HFF-Myc (cell line): ENCODE results near the gene CCDC178.
A peak's percentile ranks its signal among the peaks of the same experiment; 100 is the strongest.

ENCODE experiments used
- DNase-seq: peaks from one replicate; pipeline ENCODE4 v3.0.0-alpha.2; 2011; ENCODE audit warnings: low read depth; ENCODE audit errors: extremely low read depth
- H3K4me3 ChIP-seq: replicated peaks from 2 replicates; pipeline ENCODE4 v1.5.1; 2011; ENCODE audit warnings: low read depth, mild to moderate bottlenecking, control low read depth, low read length
- TF ChIP-seq, protein P1 (sequence below): IDR thresholded peaks from 2 replicates; pipeline ENCODE4 v1.5.1; 2012; ENCODE audit warnings: mild to moderate bottlenecking, low read depth, low read length, control low read depth; ENCODE audit errors: missing control alignments

The CCDC178 gene

DNA sequence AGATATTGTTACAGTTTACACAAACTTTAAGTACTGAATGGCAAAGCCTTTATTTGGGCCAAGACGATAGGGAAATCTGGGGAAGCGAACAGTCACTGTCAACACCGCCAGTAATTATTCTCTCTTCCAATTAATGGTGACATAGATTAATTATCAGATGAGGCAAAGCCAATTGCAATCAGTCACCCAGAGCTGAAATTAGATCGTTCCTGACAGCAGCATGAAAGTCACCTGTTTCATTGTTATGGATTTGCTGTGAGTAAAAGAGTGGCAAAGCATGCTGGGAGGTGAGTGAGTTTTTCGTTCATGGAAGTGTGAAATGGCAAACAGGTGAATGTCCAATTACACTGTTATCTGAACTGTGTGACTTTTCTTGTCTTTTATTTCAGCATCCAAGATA lies 502.9 kb downstream of the CCDC178 start:
- TF ChIP-seq, protein P1, sequence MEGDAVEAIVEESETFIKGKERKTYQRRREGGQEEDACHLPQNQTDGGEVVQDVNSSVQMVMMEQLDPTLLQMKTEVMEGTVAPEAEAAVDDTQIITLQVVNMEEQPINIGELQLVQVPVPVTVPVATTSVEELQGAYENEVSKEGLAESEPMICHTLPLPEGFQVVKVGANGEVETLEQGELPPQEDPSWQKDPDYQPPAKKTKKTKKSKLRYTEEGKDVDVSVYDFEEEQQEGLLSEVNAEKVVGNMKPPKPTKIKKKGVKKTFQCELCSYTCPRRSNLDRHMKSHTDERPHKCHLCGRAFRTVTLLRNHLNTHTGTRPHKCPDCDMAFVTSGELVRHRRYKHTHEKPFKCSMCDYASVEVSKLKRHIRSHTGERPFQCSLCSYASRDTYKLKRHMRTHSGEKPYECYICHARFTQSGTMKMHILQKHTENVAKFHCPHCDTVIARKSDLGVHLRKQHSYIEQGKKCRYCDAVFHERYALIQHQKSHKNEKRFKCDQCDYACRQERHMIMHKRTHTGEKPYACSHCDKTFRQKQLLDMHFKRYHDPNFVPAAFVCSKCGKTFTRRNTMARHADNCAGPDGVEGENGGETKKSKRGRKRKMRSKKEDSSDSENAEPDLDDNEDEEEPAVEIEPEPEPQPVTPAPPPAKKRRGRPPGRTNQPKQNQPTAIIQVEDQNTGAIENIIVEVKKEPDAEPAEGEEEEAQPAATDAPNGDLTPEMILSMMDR = no peak
- no peak for DNase-seq
- no peak overlapping the region for H3K4me3 ChIP-seq

DNA sequence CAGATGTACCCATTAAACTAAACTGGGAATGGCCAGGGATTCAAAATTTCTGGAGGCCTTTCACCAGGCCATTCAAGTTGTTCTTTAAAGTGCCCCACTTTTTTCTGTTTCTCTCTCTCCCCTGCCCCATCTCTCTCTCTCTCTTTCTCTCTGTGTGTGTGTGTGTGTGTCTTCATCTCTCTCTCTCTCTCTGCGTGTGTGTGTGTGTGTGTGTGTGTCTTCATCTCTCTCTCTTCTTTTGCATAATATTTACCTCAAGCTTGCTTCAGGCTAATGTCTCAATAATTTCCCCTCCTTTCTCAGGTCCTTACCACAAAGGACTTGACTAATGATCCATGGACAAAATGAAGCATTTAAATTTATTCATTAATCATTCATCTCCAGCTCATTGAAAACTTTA lies 503.5 kb downstream of the CCDC178 start:
- TF ChIP-seq, protein P1 = no peak

GRCh38 chr18:32934201-32934600 lies 506.3 kb downstream of the CCDC178 start:
- H3K4me3 ChIP-seq = no peak overlapping the region
- no peak for DNase-seq
- TF ChIP-seq, protein P1 = no peak

More for the DNA sequence above, 503.5 kb downstream of the CCDC178 start:
- DNase-seq = no peak
- H3K4me3 ChIP-seq = no peak overlapping the region

DNA sequence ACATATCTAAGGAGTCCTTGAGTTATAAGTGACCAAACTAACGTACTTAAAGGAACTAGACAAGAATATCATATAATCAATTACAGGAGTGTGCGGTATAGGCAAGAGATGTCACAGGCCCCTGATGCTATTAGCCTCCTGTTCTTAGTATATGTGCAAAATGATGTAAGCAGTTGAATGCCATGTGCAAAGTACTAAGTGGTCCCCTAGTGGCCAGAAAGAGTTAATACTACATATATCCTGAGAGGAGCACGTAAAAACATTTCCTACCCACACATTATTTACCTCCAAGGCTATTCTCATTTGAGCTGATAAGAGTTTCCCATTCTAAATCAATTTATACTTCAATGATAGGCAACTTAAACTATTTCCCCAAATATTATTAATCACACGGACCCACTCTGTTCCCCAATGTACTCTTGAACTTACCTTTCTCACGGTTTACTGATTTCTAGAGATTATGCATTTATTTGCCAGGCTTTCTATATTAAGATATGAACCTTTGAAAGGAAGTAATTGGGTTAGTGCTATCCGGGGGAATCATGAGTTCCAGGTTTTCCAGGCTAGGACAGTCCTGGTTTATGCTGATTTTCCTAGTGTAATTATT lies 509.7 kb downstream of the CCDC178 start:
- TF ChIP-seq, protein P1 = peak; percentile 44

GRCh38 chr18:32929213-32929612 lies 511.3 kb downstream of the CCDC178 start:
- no peak overlapping the region for H3K4me3 ChIP-seq
- no peak for DNase-seq
- TF ChIP-seq, protein P1 = no peak

More for the DNA sequence above, 509.7 kb downstream of the CCDC178 start:
- DNase-seq = peak; percentile 14
- no peak overlapping the region for H3K4me3 ChIP-seq

DNA sequence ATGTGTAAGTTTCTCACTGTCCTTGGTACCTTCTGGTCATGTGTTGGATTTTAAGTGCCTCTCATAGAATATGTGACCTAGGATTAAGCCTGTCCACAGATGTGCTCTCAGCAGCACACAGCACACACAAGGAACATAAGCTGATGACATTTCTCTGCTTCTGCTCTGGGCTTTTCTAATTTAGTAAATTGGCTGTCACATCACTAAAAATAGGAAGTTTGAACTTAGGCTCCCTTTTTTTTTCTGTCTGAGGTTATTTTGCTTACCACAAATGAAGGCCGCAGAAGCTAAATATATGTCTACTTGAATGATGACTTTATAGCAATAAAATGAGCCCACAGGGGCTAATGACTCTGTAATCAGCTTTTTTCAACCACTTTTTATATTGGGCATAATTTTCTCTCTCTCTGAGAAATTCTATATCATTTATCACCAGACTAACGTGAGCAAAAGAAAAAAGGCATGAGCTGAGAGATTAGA lies 517.5 kb downstream of the CCDC178 start:
- TF ChIP-seq, protein P1 = no peak
- no peak for DNase-seq
- H3K4me3 ChIP-seq = no peak overlapping the region
